ENCODE data around the gene HYLS1.

HYLS1 gene

DNA sequence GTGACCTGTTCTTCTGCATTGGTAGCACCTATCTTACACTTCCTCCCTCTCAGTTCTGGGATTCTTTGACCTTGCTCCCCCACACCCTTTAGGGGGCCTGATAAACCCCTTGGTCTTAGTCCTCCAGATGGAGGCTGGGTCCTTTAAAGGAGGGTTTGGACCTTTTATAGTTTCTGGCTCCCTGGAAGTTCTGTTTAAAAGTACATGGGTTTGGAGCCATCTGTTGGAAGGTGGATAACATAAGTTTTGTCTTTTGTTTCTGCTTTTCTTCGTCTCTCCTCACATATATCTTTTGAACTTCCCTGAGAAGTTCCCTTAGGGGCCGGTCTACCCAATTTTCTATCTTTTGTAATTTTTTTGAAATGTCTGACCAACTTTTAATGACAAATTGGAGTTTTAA is 17.9 kb upstream of the HYLS1 start:
- ATAC-seq (ENCODE audit: low read depth): no peak
- Histone ChIP-seq H3K27ac (ENCODE audit: poor library complexity, severe bottlenecking) (no peak overlapping the region), H3K36me3 (ENCODE audit: low read depth) (no peaks in the 10 kb centered on the region), H3K9me3 (ENCODE audit: severe bottlenecking) (no peaks in the 10 kb centered on the region), H3K4me1 (ENCODE audit: insufficient read depth, poor library complexity, severe bottlenecking) (no peaks in the 10 kb centered on the region), H3K4me3 (ENCODE audit: severe bottlenecking) (no peak overlapping the region), H3K27me3 (ENCODE audit: insufficient read depth, poor library complexity, severe bottlenecking) (no peaks in the 10 kb centered on the region)
- TF ChIP-seq, protein P1, sequence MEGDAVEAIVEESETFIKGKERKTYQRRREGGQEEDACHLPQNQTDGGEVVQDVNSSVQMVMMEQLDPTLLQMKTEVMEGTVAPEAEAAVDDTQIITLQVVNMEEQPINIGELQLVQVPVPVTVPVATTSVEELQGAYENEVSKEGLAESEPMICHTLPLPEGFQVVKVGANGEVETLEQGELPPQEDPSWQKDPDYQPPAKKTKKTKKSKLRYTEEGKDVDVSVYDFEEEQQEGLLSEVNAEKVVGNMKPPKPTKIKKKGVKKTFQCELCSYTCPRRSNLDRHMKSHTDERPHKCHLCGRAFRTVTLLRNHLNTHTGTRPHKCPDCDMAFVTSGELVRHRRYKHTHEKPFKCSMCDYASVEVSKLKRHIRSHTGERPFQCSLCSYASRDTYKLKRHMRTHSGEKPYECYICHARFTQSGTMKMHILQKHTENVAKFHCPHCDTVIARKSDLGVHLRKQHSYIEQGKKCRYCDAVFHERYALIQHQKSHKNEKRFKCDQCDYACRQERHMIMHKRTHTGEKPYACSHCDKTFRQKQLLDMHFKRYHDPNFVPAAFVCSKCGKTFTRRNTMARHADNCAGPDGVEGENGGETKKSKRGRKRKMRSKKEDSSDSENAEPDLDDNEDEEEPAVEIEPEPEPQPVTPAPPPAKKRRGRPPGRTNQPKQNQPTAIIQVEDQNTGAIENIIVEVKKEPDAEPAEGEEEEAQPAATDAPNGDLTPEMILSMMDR (IDR thresholded peaks at IDR 0.05; ENCODE audit: poor library complexity, severe bottlenecking): no peak
- no peak for DNase-seq (ENCODE audit: low spot score)

- no peak overlapping the region for H3K27ac ChIP-seq (ENCODE audit: poor library complexity, severe bottlenecking)
- TF ChIP-seq, protein P1 (IDR thresholded peaks at IDR 0.05; ENCODE audit: poor library complexity, severe bottlenecking): peak; percentile 39
These were observed 15.9 kb upstream of the HYLS1 start for GRCh38 chr11:125871391-125872137.

DNA sequence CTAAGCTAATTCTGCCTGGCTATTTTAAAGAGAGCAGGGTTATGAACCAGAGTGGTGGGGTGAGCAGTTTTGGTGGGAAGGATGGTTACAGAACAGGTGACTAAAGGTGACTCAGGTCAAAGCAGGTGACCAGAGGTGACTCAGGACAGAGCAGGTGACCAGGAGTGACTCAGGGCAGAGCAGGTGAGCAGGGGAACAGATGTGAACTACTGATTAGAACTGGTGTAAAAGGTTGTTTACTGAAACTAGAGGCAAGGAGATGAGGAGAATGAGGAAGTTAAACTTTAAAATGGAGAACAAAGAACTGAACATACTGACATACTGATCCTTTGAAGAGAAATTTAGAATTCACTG is 15.4 kb upstream of the HYLS1 start:
- H3K27me3 ChIP-seq (ENCODE audit: insufficient read depth, poor library complexity, severe bottlenecking): no peaks in the 10 kb centered on the region
- TF ChIP-seq, protein P1 (IDR thresholded peaks at IDR 0.05; ENCODE audit: poor library complexity, severe bottlenecking): no peak
- H3K27ac ChIP-seq (ENCODE audit: poor library complexity, severe bottlenecking): no peak overlapping the region
- no peaks in the 10 kb centered on the region for H3K4me1 ChIP-seq (ENCODE audit: insufficient read depth, poor library complexity, severe bottlenecking)
- no peak overlapping the region for H3K4me3 ChIP-seq (ENCODE audit: severe bottlenecking)
- no peak for DNase-seq (ENCODE audit: low spot score)
- H3K36me3 ChIP-seq (ENCODE audit: low read depth): no peaks in the 10 kb centered on the region
- no peaks in the 10 kb centered on the region for H3K9me3 ChIP-seq (ENCODE audit: severe bottlenecking)
- no peak for ATAC-seq (ENCODE audit: low read depth)

More at GRCh38 chr11:125871391-125872137, 15.9 kb upstream of the HYLS1 start:
- Histone ChIP-seq H3K27me3 (ENCODE audit: insufficient read depth, poor library complexity, severe bottlenecking) (no peaks in the 10 kb centered on the region), H3K36me3 (ENCODE audit: low read depth) (no peaks in the 10 kb centered on the region), H3K4me1 (ENCODE audit: insufficient read depth, poor library complexity, severe bottlenecking) (no peaks in the 10 kb centered on the region), H3K4me3 (ENCODE audit: severe bottlenecking) (no peak overlapping the region), H3K9me3 (ENCODE audit: severe bottlenecking) (no peaks in the 10 kb centered on the region)
- ATAC-seq (ENCODE audit: low read depth) (no peak; the same call in 2 of the 3 replicates), DNase-seq (ENCODE audit: low spot score) (no peak)

DNA sequence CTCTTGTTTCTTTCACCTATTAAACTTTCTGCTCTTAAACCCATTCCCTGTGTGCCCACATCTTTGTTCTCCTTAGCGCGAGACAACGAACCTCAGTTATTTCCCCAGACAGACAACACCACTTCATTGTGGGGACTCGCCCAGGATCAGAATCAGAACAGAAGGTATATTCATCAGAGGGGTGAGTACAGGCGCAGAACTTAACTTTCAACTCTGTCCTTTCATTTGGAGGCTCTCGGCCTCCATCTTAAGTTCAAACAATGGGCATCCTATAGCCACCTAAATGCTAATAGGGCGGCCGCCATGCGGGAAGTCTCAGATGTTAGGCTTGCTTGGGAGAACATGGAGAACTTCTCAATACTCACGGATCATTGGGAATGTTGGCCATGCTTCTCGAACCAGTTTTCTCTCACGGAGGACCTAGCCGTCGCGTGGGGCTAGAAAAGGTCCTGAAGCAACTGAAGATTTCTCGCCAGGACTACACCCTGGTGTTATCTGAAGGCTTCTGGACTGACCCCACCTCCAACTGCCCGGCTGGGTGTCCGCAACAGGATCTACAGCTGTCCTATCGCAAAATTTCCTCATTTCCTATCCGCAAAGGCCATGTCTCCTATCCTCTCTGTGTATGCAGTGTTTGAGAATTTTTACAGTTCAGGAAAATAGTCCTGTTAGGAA is 13.4 kb upstream of the HYLS1 start:
- no peak overlapping the region for H3K27ac ChIP-seq (ENCODE audit: poor library complexity, severe bottlenecking)

More for the DNA sequence above, 13.4 kb upstream of the HYLS1 start:
- H3K9me3 ChIP-seq (ENCODE audit: severe bottlenecking): no peaks in the 10 kb centered on the region
- H3K36me3 ChIP-seq (ENCODE audit: low read depth): no peaks in the 10 kb centered on the region
- no peaks in the 10 kb centered on the region for H3K4me1 ChIP-seq (ENCODE audit: insufficient read depth, poor library complexity, severe bottlenecking)
- DNase-seq (ENCODE audit: low spot score) (no peak), ATAC-seq (ENCODE audit: low read depth) (no peak)
- no peak overlapping the region for H3K4me3 ChIP-seq (ENCODE audit: severe bottlenecking)
- TF ChIP-seq, protein P1 (IDR thresholded peaks at IDR 0.05; ENCODE audit: poor library complexity, severe bottlenecking): no peak
- H3K27me3 ChIP-seq (ENCODE audit: insufficient read depth, poor library complexity, severe bottlenecking): no peaks in the 10 kb centered on the region

All from RWPE2 (cell line).